CD4-positive, CD25-positive, alpha-beta regulatory T cell (primary cell): ENCODE results near the gene WLS. TPM values are rescaled to one million over a fixed set of nuclear protein-coding genes. Genes with fewer than 3 reads are reported as not detected.

Experiments used
- ATAC-seq, 2 donors: fragments of 150-1000 bp; cut with Tn5 transposase; one replicate each; pipeline ENCODE4 v1.10.0; 2021; ENCODE audit warnings: low read depth in 2 of 2, moderate number of reproducible peaks in 2 of 2, moderate library complexity in 1 of 2
- DNase-seq, 3 donors: peaks; one replicate each; pipeline versions ENCODE4 v3.0.0 to v3.0.0-alpha.2; 2012 to 2022; ENCODE audit warnings: mixed read lengths in 1 of 3
- H3K27ac ChIP-seq: one replicate; pipeline ENCODE4 v1.7.0; 2013; ENCODE audit warnings: mild to moderate bottlenecking, low read length; ENCODE audit not compliant: insufficient read depth, poor library complexity, severe bottlenecking
- H3K27me3 ChIP-seq: one replicate; pipeline ENCODE4 v1.7.0; 2013; ENCODE audit warnings: low read length; ENCODE audit not compliant: control insufficient read depth, insufficient read depth
- H3K36me3 ChIP-seq: one replicate; pipeline ENCODE4 v1.7.0; 2013; ENCODE audit warnings: mild to moderate bottlenecking, low read length, moderate library complexity; ENCODE audit not compliant: control insufficient read depth, insufficient read depth
- H3K4me1 ChIP-seq: 2 replicates; pipeline ENCODE4 v1.7.0; 2013; ENCODE audit warnings: mild to moderate bottlenecking, low read length; ENCODE audit not compliant: insufficient read depth, control insufficient read depth, poor library complexity, severe bottlenecking
- H3K4me3 ChIP-seq: one replicate; pipeline ENCODE4 v1.7.0; 2013; ENCODE audit warnings: low read depth, mild to moderate bottlenecking, low read length, moderate library complexity
- H3K9me3 ChIP-seq, 2 experiments: 1 replicate in 1 of 2; 2 replicates in 1 of 2; pipeline ENCODE4 v1.7.0; 2013; ENCODE audit warnings: low read length in 2 of 2, mild to moderate bottlenecking in 1 of 2, moderate library complexity in 1 of 2; ENCODE audit not compliant: control insufficient read depth in 2 of 2
- H3K27ac Mint-ChIP-seq, 3 donors: one replicate each; pipeline ENCODE4 v1.8.0; 2020 to 2022; ENCODE audit warnings: mild to moderate bottlenecking in 3 of 3, mixed read lengths in 3 of 3, moderate library complexity in 2 of 3
- H3K27me3 Mint-ChIP-seq: one replicate; pipeline ENCODE4 v1.8.0; 2022; ENCODE audit warnings: mild to moderate bottlenecking, mixed read lengths
- H3K36me3 Mint-ChIP-seq: one replicate; pipeline ENCODE4 v1.8.0; 2020; ENCODE audit warnings: mixed read lengths
- H3K4me1 Mint-ChIP-seq, 4 donors: one replicate each; pipeline ENCODE4 v1.8.0; 2020 to 2022; ENCODE audit warnings: mixed read lengths in 4 of 4, mild to moderate bottlenecking in 1 of 4
- H3K4me3 Mint-ChIP-seq, 4 donors: one replicate each; pipeline ENCODE4 v1.8.0; 2020 to 2022; ENCODE audit warnings: mild to moderate bottlenecking in 4 of 4, mixed read lengths in 4 of 4, moderate library complexity in 3 of 4
- H3K9me3 Mint-ChIP-seq, 7 donors: one replicate each; pipeline ENCODE4 v1.8.0; 2020 to 2022; ENCODE audit warnings: mixed read lengths in 7 of 7, mild to moderate bottlenecking in 3 of 7, moderate library complexity in 2 of 7
- polyA plus RNA-seq, 4 donors: library from polyadenylated mRNA; unstranded; fragments of 300-500 nt; fragmentation: Illumina TruSeq; gene quantifications; one replicate each; pipeline ENCODE4 v1.2.3, GENCODE V29; 2021
- total RNA-seq: library from RNA; stranded (reverse); gene quantifications from one replicate; pipeline ENCODE4 v1.2.3, GENCODE V29; 2022

Gene WLS
- total and polyA plus RNA-seq, 5 donors from 2014 or later, result not detected

DNA sequence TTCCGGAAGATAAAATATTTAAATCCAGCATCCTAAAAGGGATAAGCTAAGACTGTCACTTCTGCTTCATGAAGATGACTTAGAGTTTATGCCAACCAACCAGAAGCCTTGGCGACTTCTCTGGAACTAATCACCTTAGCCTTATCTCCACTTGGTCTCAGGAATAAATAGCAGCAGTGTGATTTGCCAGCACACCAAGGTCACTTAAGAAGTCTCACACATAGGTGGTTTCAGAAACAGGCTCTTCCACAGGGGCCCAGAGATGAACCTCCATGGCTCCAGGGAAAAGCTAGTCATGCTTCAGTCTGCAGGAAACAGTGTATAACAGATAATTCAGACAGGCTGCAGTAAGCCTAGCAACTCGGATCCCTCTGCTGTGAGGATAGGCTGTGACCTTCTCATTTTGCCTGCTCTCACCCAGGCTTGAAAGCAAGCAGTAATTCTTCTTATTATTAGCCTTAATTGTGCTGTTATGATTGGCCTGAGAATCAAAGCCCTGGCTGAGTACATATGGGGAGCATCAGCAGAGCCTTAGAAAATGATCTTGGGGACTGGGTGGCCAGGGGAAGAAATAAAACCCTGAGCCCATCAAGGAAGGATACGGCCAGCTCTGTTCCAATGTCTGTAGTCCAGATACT is 84.7 kb downstream of the WLS start:
- ATAC-seq (no peak), DNase-seq (no peak)
- Histone ChIP-seq H3K4me3 (no peak overlapping the region), H3K36me3 (no peaks in the 10 kb centered on the region), H3K9me3 (no peaks in the 10 kb centered on the region), H3K4me1 (no peaks in the 10 kb centered on the region), H3K27ac (no peak overlapping the region), H3K27me3 (no peaks in the 10 kb centered on the region)
- H3K4me3 Mint-ChIP-seq, result no peak overlapping the region
- no peaks in the 10 kb centered on the region for H3K9me3 Mint-ChIP-seq
- no peaks in the 10 kb centered on the region for H3K36me3 Mint-ChIP-seq
- H3K4me1 Mint-ChIP-seq, result no peaks in the 10 kb centered on the region
- H3K27me3 Mint-ChIP-seq, result no peaks in the 10 kb centered on the region
- no peak overlapping the region for H3K27ac Mint-ChIP-seq

GRCh38 chr1:68145418-68146126 is 86.8 kb downstream of the WLS start:
- H3K9me3 Mint-ChIP-seq, result no peaks in the 10 kb centered on the region
- H3K4me3 Mint-ChIP-seq, result no peak overlapping the region
- no peaks in the 10 kb centered on the region for H3K4me1 Mint-ChIP-seq
- no peak overlapping the region for H3K27ac Mint-ChIP-seq
- H3K36me3 Mint-ChIP-seq, result no peaks in the 10 kb centered on the region
- H3K4me1 ChIP-seq, result no peaks in the 10 kb centered on the region
- H3K27me3 Mint-ChIP-seq, result no peaks in the 10 kb centered on the region
- no peaks in the 10 kb centered on the region for H3K9me3 ChIP-seq
- DNase-seq (no peak), ATAC-seq (no peak)
- H3K4me3 ChIP-seq, result no peak overlapping the region
- no peaks in the 10 kb centered on the region for H3K36me3 ChIP-seq
- H3K27ac ChIP-seq, result no peak overlapping the region
- no peaks in the 10 kb centered on the region for H3K27me3 ChIP-seq

DNA sequence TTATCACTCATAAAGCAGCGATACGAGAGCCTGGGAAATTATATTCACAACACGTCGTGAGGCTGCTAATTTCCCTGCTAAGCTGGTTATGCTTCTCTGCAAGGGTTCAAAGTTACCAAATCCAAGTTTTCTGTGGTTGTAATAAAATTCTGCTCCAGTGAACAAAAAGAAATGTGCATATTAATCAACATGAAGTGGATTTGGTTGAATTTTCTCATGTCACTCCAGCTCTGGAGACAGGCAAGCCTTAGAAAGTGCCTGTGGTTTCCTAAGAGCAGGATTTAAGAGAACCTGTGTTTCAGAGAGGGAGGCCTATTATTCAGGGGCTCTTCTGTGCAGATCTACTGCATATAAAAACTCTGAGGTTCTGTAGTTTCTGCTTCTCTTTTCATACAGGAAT is 87.5 kb downstream of the WLS start:
- no peaks in the 10 kb centered on the region for H3K36me3 Mint-ChIP-seq
- no peak for DNase-seq
- H3K27ac Mint-ChIP-seq, result no peak overlapping the region

GRCh38 chr1:68143633-68144032 is 88.7 kb downstream of the WLS start:
- Mint-ChIP-seq H3K36me3 (no peaks in the 10 kb centered on the region), H3K27me3 (no peaks in the 10 kb centered on the region), H3K27ac (no peak overlapping the region), H3K4me1 (no peaks in the 10 kb centered on the region), H3K4me3 (no peak overlapping the region), H3K9me3 (no peaks in the 10 kb centered on the region)
- H3K36me3 ChIP-seq, result no peaks in the 10 kb centered on the region
- no peaks in the 10 kb centered on the region for H3K9me3 ChIP-seq
- DNase-seq (no peak), ATAC-seq (no peak)
- no peaks in the 10 kb centered on the region for H3K4me1 ChIP-seq
- H3K27ac ChIP-seq, result no peak overlapping the region
- no peak overlapping the region for H3K4me3 ChIP-seq
- H3K27me3 ChIP-seq, result no peaks in the 10 kb centered on the region

More for the DNA sequence above, 87.5 kb downstream of the WLS start:
- Histone ChIP-seq H3K4me1 (no peaks in the 10 kb centered on the region), H3K27ac (no peak overlapping the region), H3K36me3 (no peaks in the 10 kb centered on the region), H3K27me3 (no peaks in the 10 kb centered on the region), H3K4me3 (no peak overlapping the region), H3K9me3 (no peaks in the 10 kb centered on the region)
- Mint-ChIP-seq H3K4me1 (no peaks in the 10 kb centered on the region), H3K9me3 (no peaks in the 10 kb centered on the region), H3K4me3 (no peak overlapping the region), H3K27me3 (no peaks in the 10 kb centered on the region)
- ATAC-seq, result no peak

GRCh38 chr1:68142461-68142860 is 89.9 kb downstream of the WLS start:
- Histone ChIP-seq H3K27ac (no peak overlapping the region), H3K4me1 (no peaks in the 10 kb centered on the region), H3K9me3 (no peaks in the 10 kb centered on the region), H3K27me3 (no peaks in the 10 kb centered on the region), H3K36me3 (no peaks in the 10 kb centered on the region), H3K4me3 (no peak overlapping the region)
- ATAC-seq (no peak), DNase-seq (no peak)
- no peaks in the 10 kb centered on the region for H3K4me1 Mint-ChIP-seq
- H3K27ac Mint-ChIP-seq, result no peak overlapping the region
- no peaks in the 10 kb centered on the region for H3K36me3 Mint-ChIP-seq
- no peak overlapping the region for H3K4me3 Mint-ChIP-seq
- no peaks in the 10 kb centered on the region for H3K9me3 Mint-ChIP-seq
- no peaks in the 10 kb centered on the region for H3K27me3 Mint-ChIP-seq

GRCh38 chr1:68142036-68142435 is 90.3 kb downstream of the WLS start:
- no peaks in the 10 kb centered on the region for H3K4me1 ChIP-seq
- no peaks in the 10 kb centered on the region for H3K36me3 Mint-ChIP-seq
- no peaks in the 10 kb centered on the region for H3K9me3 Mint-ChIP-seq
- H3K27me3 ChIP-seq, result no peaks in the 10 kb centered on the region
- H3K27ac ChIP-seq, result no peak overlapping the region
- no peak overlapping the region for H3K27ac Mint-ChIP-seq
- no peak overlapping the region for H3K4me3 ChIP-seq
- H3K9me3 ChIP-seq, result no peaks in the 10 kb centered on the region
- H3K36me3 ChIP-seq, result no peaks in the 10 kb centered on the region
- H3K27me3 Mint-ChIP-seq, result no peaks in the 10 kb centered on the region
- DNase-seq (no peak), ATAC-seq (no peak)
- no peak overlapping the region for H3K4me3 Mint-ChIP-seq
- H3K4me1 Mint-ChIP-seq, result no peaks in the 10 kb centered on the region

- no peak overlapping the region for H3K4me3 Mint-ChIP-seq
- Histone ChIP-seq H3K27me3 (no peaks in the 10 kb centered on the region), H3K27ac (no peak overlapping the region), H3K4me3 (no peak overlapping the region), H3K9me3 (no peaks in the 10 kb centered on the region), H3K4me1 (no peaks in the 10 kb centered on the region), H3K36me3 (no peaks in the 10 kb centered on the region)
- no peaks in the 10 kb centered on the region for H3K4me1 Mint-ChIP-seq
- H3K9me3 Mint-ChIP-seq, result no peaks in the 10 kb centered on the region
- no peaks in the 10 kb centered on the region for H3K27me3 Mint-ChIP-seq
- H3K36me3 Mint-ChIP-seq, result no peaks in the 10 kb centered on the region
- ATAC-seq, result no peak
- no peak for DNase-seq
- no peak overlapping the region for H3K27ac Mint-ChIP-seq
These were observed 91.0 kb downstream of the WLS start for GRCh38 chr1:68141071-68142021.
